HepG2 (cell line): ENCODE data around the gene F12.

Experiments
- BCL6 ChIP-seq: IDR thresholded peaks from 2 replicates; pipeline ENCODE4 v1.6.1; 2016; ENCODE audit warnings: missing genetic modification reagents, missing compliant biosample characterization
- FOXA1 ChIP-seq, 2 experiments: fragments of 450-650 bp in 1 of 2; sonication (generic) in 1 of 2; formaldehyde crosslinking in 1 of 2; IDR thresholded peaks; 2 replicates each; pipeline versions ENCODE4 v1.4.0 to v1.6.1; 2016 to 2020; ENCODE audit warnings: missing genetic modification reagents in 1 of 2
- HMG20B ChIP-seq: conservative IDR thresholded peaks from 2 replicates; pipeline ENCODE4 v1.6.1; 2016; ENCODE audit warnings: missing genetic modification reagents, missing compliant biosample characterization
- PLSCR1 ChIP-seq: sonication (generic); formaldehyde crosslinking; IDR thresholded peaks from 2 replicates; pipeline ENCODE4 v1.5.0; 2020; ENCODE audit warnings: missing genetic modification reagents, mild to moderate bottlenecking, borderline replicate concordance
- ZNF800 ChIP-seq: sonication (generic); formaldehyde crosslinking; IDR thresholded peaks from 2 replicates; pipeline ENCODE4 v1.4.0; 2020; ENCODE audit warnings: missing genetic modification reagents

- TF ChIP-seq FOXA1 (IDR thresholded peaks at IDR 0.05) (no peak), FOXA1 (CRISPR knock-in tag; IDR thresholded peaks at IDR 0.05) (peak; percentile 14; the same call in 1 of the 2 replicates), HMG20B (CRISPR knock-in tag) (no peak), ZNF800 (no peak), BCL6 (CRISPR knock-in tag) (no peak), PLSCR1 (CRISPR knock-in tag) (no peak)
These were observed 28.3 kb upstream of the F12 start for GRCh38 chr5:177437623-177438022.
